NT2/D1 (cell line): ENCODE data around the gene PFDN4.
"Not testable (repeated sequence)": the region's sequence is repeated elsewhere in the genome, so short reads cannot be mapped to it uniquely, and the experiment has no call there.

Experiments
- DNase-seq: peaks from one replicate; pipeline ENCODE4 v3.0.0-alpha.2; 2011; ENCODE audit warnings: low read depth, low spot score
- H3K27me3 ChIP-seq: 2 replicates; pipeline ENCODE4 v1.6.0; 2011; ENCODE audit warnings: mild to moderate bottlenecking; ENCODE audit not compliant: insufficient read length, insufficient read depth
- H3K36me3 ChIP-seq: 2 replicates; pipeline ENCODE4 v1.6.1; 2011; ENCODE audit warnings: mild to moderate bottlenecking, low read length, mixed read lengths; ENCODE audit not compliant: insufficient read depth, insufficient read length
- H3K4me1 ChIP-seq: 2 replicates; pipeline ENCODE4 v1.5.1; 2011; ENCODE audit not compliant: insufficient read depth, insufficient read length
- H3K4me3 ChIP-seq: 2 replicates; pipeline ENCODE4 v1.5.1; 2011; ENCODE audit warnings: low read depth; ENCODE audit not compliant: insufficient read length
- H3K9ac ChIP-seq: 2 replicates; pipeline ENCODE4 v1.6.0; 2011; ENCODE audit warnings: low read depth; ENCODE audit not compliant: insufficient read length
- H3K9me3 ChIP-seq: 2 replicates; pipeline ENCODE4 v1.5.1; 2011; ENCODE audit warnings: mild to moderate bottlenecking, low read length; ENCODE audit not compliant: insufficient read depth
- SUZ12 ChIP-seq: IDR thresholded peaks from 2 replicates; pipeline ENCODE4 v1.6.1; 2011; ENCODE audit not compliant: insufficient read length, insufficient read depth; ENCODE audit errors: extremely low read depth
- YY1 ChIP-seq: IDR thresholded peaks from 2 replicates; pipeline ENCODE4 v1.6.1; 2011; ENCODE audit not compliant: insufficient read length, insufficient read depth
- ZNF274 ChIP-seq: IDR thresholded peaks from 2 replicates; pipeline ENCODE4 v1.6.1; 2011; ENCODE audit warnings: mild to moderate bottlenecking, low read depth, low read length

Gene PFDN4

DNA sequence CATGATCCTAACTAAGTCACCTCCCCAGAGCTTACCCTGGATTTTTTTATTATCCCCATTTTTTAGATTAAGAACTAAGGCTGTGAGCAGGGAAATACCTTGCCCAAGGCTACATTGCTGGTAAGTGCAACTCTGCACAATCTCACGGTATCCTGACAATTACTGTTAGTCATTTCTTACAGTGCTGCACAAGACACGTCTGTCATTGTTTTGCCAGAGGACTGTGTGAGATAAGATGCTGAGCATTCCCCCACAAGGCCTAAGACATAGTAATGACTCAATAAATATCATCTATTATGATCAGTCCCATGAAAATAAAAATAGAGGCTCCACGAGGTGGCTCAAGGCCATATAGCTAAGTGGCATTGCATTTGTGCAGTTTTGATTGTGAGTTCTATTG lies 21.0 kb downstream of the PFDN4 start:
- TF ChIP-seq YY1, result no peak
- TF ChIP-seq SUZ12, result no peak
- no peak for TF ChIP-seq ZNF274
- Histone ChIP-seq H3K36me3 (no peaks in the 10 kb centered on the region), H3K4me1 (no peaks in the 10 kb centered on the region), H3K9ac (no peak overlapping the region), H3K27me3 (no peaks in the 10 kb centered on the region), H3K9me3 (peaks cover 7% of the 10 kb centered on the region), H3K4me3 (no peak overlapping the region)
- no peak for DNase-seq

DNA sequence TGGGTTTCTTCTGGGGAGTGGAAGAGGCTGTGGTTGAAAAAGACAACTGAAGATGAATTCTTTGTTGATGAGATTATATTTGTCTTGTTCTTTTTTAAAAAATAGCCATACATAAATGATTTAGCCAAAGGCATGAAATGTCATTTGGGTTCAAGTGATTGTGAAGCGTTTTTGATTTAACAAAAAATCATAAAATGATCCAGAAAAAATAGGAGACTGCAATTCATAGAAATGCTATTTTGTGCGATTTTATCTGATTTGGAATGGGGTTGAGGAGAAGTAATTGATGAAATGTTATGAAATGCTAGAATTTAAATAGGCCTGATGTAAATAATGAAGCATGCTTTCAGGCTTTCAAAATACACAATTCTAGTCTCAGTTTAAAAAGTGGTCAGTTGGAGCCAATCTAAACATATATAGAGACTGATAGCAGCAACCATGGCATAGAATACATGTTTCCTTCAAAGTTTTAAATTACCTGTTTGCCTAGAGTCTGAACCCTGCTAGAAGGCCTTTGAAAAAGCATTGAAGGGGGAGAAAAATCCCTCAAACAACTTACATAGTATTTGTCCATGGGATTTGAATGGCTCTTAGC lies 21.8 kb downstream of the PFDN4 start:
- no peak overlapping the region for H3K4me3 ChIP-seq
- no peaks in the 10 kb centered on the region for H3K4me1 ChIP-seq
- no peaks in the 10 kb centered on the region for H3K36me3 ChIP-seq
- H3K9me3 ChIP-seq, result peaks cover 7% of the 10 kb centered on the region
- DNase-seq, result no peak
- H3K9ac ChIP-seq, result no peak overlapping the region
- no peaks in the 10 kb centered on the region for H3K27me3 ChIP-seq
- TF ChIP-seq ZNF274, result no peak
- TF ChIP-seq YY1, result no peak
- TF ChIP-seq SUZ12, result no peak

DNA sequence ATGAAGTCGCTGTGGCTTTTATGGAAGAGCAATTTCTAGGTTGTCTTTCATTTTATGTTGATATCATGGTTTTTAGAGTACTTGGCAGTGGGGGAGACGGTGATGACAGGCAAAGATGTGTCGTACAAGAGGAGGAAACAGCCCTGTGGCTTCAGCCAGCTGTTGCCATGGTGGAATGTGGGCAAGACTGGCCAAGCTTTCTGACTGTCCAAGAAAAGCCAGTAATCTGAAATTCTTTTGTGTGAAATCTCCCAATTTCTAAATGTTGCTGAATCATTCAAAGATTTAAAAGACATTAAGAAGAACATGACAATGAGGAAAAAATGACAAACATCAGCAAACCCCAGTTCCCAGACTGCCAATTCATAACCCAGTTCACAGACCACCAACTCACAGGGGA lies 23.1 kb downstream of the PFDN4 start:
- H3K27me3 ChIP-seq, result no peaks in the 10 kb centered on the region
- no peaks in the 10 kb centered on the region for H3K4me1 ChIP-seq
- no peak for DNase-seq
- no peak overlapping the region for H3K9ac ChIP-seq
- H3K9me3 ChIP-seq, result peaks cover 7% of the 10 kb centered on the region
- no peak for TF ChIP-seq SUZ12
- no peak for TF ChIP-seq ZNF274
- no peak for TF ChIP-seq YY1
- no peak overlapping the region for H3K4me3 ChIP-seq
- H3K36me3 ChIP-seq, result no peaks in the 10 kb centered on the region

DNA sequence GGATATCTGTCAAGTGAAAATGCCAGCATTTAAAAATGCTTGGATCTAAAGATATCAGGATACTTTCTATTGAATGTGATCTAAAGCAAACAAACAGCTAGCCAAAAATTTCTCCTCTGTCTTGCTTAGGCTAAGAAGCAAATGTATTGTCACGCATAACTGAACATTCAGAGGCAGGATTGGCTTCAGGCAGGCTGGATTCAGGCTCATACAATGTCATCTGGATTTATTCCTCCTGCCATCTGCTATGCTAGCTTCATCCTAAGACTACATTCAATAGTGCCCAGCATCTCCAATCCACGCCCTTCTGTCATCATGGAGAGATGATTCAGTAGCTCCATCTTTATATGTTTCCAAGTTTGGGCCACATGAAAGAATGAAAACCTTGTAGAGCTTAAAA lies 27.1 kb downstream of the PFDN4 start:
- Histone ChIP-seq H3K36me3 (no peaks in the 10 kb centered on the region), H3K27me3 (no peaks in the 10 kb centered on the region), H3K4me3 (no peak overlapping the region), H3K9ac (no peak overlapping the region), H3K9me3 (peaks cover 7% of the 10 kb centered on the region; the same call in 1 of the 2 replicates), H3K4me1 (no peaks in the 10 kb centered on the region)
- DNase-seq, result no peak
- no peak for TF ChIP-seq ZNF274
- no peak for TF ChIP-seq SUZ12
- TF ChIP-seq YY1, result no peak

DNA sequence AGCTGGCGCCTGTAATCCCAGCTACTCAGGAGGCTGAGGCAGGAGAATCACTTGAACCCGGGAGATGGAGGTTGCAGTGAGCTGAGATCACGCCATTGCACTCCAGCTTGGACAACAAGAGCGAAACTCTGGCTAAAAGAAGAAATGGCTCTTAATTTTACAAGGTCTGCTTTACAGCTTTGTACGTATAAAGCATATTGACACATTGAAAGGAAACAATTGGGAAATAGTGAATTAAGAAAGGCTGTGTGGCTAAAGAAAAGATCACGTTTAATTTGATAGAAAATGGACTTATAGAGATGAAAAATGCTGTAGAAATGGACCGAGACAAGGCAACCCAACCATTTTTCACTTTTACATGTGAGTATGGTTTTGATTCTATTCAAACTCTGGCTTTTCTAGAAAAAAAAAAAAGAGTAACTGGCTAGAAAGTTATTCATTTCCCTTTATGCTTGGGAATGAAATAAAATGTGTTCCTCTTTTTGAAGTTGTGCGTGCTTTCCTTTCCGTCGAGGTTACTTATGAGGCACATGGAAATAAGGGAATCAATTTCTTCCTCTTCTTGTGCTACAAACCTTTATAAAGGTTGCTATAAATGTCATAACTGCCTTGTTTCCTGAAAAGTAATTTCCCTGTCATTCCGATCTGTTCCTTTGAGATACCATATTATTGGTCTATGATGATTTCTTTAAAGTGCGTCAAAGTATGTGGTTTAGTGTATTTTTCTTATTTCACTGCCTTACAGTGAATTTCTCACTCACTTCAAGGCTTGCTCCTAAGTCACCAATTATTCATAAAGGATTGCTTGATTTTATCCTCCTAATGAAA lies 29.4 kb downstream of the PFDN4 start:
- no peak for DNase-seq
- H3K9me3 ChIP-seq, result peaks cover 5% of the 10 kb centered on the region; the same call in 1 of the 2 replicates
- no peaks in the 10 kb centered on the region for H3K36me3 ChIP-seq
- H3K4me1 ChIP-seq, result no peaks in the 10 kb centered on the region
- no peaks in the 10 kb centered on the region for H3K27me3 ChIP-seq
- no peak overlapping the region for H3K4me3 ChIP-seq
- H3K9ac ChIP-seq, result no peak overlapping the region
- TF ChIP-seq YY1 (no peak), SUZ12 (no peak), ZNF274 (no peak)

DNA sequence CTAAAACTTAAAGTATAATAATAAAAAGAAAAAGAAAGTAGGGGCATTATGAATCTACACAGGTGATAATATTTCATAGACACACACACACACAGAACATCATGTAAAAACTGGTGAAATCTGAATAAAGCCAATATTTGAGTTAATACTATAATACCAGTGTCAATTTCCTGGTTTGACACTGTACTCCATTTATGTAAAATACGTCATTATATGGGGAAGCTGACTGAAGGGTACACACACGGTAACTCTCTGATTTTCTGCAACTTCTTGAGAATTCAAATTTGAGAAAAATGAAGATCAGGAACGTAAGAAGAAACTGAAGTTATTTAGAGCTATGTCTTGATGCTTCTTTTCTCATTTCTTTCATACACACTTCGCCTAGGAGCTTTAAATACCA lies 36.2 kb downstream of the PFDN4 start:
- H3K4me3 ChIP-seq, result no peak overlapping the region
- DNase-seq, result no peak
- no peak overlapping the region for H3K9ac ChIP-seq
- no peaks in the 10 kb centered on the region for H3K36me3 ChIP-seq
- no peaks in the 10 kb centered on the region for H3K4me1 ChIP-seq
- no peaks in the 10 kb centered on the region for H3K9me3 ChIP-seq
- no peaks in the 10 kb centered on the region for H3K27me3 ChIP-seq
- TF ChIP-seq YY1, result no peak
- no peak for TF ChIP-seq ZNF274

DNA sequence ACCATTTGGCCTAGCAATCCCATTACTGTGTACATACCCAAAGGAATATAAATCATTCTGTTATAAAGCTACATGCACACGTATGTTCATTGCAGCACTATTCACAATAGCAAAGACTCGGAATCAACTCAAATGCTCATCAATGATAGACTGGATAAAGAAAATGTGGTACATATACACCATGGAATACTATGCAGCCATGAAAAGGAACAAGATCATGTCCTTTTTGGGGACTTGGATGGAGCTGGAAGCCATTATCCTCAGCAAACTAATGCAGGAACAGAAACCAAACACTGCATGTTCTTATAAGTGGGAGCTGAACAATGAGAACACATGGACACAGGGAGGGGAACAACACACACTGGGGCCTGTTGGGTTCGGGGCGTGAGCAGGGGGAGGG lies 40.8 kb downstream of the PFDN4 start:
- not testable (repeated sequence) for H3K36me3 ChIP-seq, H3K27me3 ChIP-seq, DNase-seq, H3K9ac ChIP-seq, H3K4me3 ChIP-seq, H3K9me3 ChIP-seq, H3K4me1 ChIP-seq

DNA sequence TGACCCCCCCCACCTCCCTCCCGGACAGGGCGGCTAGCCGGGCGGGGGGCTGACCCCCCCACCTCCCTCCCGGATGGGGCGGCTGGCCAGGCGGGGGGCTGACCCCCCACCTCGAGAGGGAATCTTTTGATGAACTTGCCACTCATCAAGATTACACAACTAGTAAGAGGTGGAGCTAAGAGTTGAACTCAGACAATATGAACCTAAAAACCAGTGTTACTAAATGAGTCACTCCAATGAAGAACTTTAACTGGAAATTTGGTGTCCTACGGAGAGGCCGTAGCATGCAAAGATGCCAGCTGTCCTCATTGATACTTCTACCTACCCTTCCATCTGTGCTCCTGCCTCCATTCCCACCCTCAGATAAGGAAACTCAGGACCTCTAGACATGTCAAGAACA lies 42.8 kb downstream of the PFDN4 start:
- H3K9ac ChIP-seq, result no peak overlapping the region
- no peaks in the 10 kb centered on the region for H3K36me3 ChIP-seq
- H3K27me3 ChIP-seq, result no peaks in the 10 kb centered on the region
- TF ChIP-seq YY1 (no peak), SUZ12 (no peak), ZNF274 (no peak)
- no peaks in the 10 kb centered on the region for H3K4me1 ChIP-seq
- no peaks in the 10 kb centered on the region for H3K9me3 ChIP-seq
- H3K4me3 ChIP-seq, result no peak overlapping the region
- DNase-seq, result no peak
